Mammary epithelial cell (primary cell): Measurements from ENCODE around the gene TBC1D14.

Experiments used
- EZH2 ChIP-seq: IDR thresholded peaks from 2 replicates; pipeline ENCODE4 v1.6.1; 2012; ENCODE audit warnings: low read length, inconsistent platforms, borderline replicate concordance
- TF ChIP-seq, protein P1 (sequence below), 2 donors: IDR thresholded peaks in 1 of 2; conservative IDR thresholded peaks in 1 of 2; 2 replicates each; pipeline ENCODE4 v1.5.1; 2011 to 2012; ENCODE audit warnings: inconsistent platforms in 2 of 2, low read length in 2 of 2, mild to moderate bottlenecking in 2 of 2, control low read depth in 1 of 2, low read depth in 1 of 2; ENCODE audit not compliant: insufficient read depth in 1 of 2; ENCODE audit errors: extremely low read depth in 1 of 2

DNA sequence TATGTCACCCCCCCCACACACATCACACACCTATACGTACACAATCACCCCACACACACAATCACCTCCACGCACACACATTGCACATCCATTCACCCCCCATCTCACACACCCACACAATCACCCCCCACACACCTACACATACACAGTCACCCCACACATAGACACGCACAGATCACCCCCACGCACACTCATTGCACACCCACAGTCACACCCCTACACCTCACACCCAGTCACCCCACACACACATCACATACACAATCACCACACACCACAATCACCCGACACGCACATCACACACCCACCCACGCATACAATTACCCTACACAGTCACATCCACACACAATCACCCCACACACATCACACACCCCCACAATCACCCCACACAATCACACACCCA is 117.7 kb downstream of the TBC1D14 start:
- TF ChIP-seq, protein P1, sequence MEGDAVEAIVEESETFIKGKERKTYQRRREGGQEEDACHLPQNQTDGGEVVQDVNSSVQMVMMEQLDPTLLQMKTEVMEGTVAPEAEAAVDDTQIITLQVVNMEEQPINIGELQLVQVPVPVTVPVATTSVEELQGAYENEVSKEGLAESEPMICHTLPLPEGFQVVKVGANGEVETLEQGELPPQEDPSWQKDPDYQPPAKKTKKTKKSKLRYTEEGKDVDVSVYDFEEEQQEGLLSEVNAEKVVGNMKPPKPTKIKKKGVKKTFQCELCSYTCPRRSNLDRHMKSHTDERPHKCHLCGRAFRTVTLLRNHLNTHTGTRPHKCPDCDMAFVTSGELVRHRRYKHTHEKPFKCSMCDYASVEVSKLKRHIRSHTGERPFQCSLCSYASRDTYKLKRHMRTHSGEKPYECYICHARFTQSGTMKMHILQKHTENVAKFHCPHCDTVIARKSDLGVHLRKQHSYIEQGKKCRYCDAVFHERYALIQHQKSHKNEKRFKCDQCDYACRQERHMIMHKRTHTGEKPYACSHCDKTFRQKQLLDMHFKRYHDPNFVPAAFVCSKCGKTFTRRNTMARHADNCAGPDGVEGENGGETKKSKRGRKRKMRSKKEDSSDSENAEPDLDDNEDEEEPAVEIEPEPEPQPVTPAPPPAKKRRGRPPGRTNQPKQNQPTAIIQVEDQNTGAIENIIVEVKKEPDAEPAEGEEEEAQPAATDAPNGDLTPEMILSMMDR (conservative IDR thresholded peaks at IDR 0.05 in 1 of 2, IDR thresholded peaks at IDR 0.05 in 1 of 2; ENCODE audit: extremely low read depth in 1 of 2, insufficient read depth in 1 of 2, low read depth in 1 of 2, low read length in 2 of 2): no peak
- no peak for TF ChIP-seq EZH2
